Measurements from ENCODE around the gene NUMA1.

The NUMA1 gene

GRCh38 chr11:72080326-72081183 lies at the start of gene NUMA1, which contains the start of gene LRRC51:
Gene NUMA1 (minus strand): TSS chr11:72080542. CDS start chr11:72035943, 44,599 bp downstream.
Gene LRRC51 (plus strand): TSS chr11:72080850. CDS start chr11:72089084, 8,234 bp downstream.
- TF ChIP-seq CTCF (conservative IDR thresholded peaks at IDR 0.05) (no peak), ZFX (IDR thresholded peaks at IDR 0.05) (peak; percentile 42; the same call in 1 of the 2 replicates)
- H3K27ac ChIP-seq, result peak within 1 kb of the TSS; percentile 81

- no peak overlapping the region for H3K27ac ChIP-seq
- no peak for TF ChIP-seq ZFX (IDR thresholded peaks at IDR 0.05)
- TF ChIP-seq CTCF (conservative IDR thresholded peaks at IDR 0.05), result no peak
Measured at GRCh38 chr11:72129381-72129780, 49.0 kb upstream of the NUMA1 start.

- TF ChIP-seq ZFX (IDR thresholded peaks at IDR 0.05) (no peak), CTCF (conservative IDR thresholded peaks at IDR 0.05) (no peak)
- H3K27ac ChIP-seq, result no peak overlapping the region
Measured at GRCh38 chr11:72127923-72128322, 47.6 kb upstream of the NUMA1 start.

GRCh38 chr11:72125956-72126355 lies 45.6 kb upstream of the NUMA1 start:
- TF ChIP-seq ZFX (IDR thresholded peaks at IDR 0.05) (no peak), CTCF (conservative IDR thresholded peaks at IDR 0.05) (no peak)

GRCh38 chr11:72124046-72124445 lies 43.7 kb upstream of the NUMA1 start:
- no peak overlapping the region for H3K27ac ChIP-seq
- TF ChIP-seq ZFX (IDR thresholded peaks at IDR 0.05), result no peak

More at GRCh38 chr11:72125956-72126355, 45.6 kb upstream of the NUMA1 start:
- H3K27ac ChIP-seq, result no peak overlapping the region

- no peak overlapping the region for H3K27ac ChIP-seq
- no peak for TF ChIP-seq CTCF (conservative IDR thresholded peaks at IDR 0.05)
- no peak for TF ChIP-seq ZFX (IDR thresholded peaks at IDR 0.05)
Measured at GRCh38 chr11:72123117-72123653, 42.8 kb upstream of the NUMA1 start.

- TF ChIP-seq CTCF (conservative IDR thresholded peaks at IDR 0.05) (no peak), ZFX (IDR thresholded peaks at IDR 0.05) (no peak)
- H3K27ac ChIP-seq, result no peak overlapping the region
Measured at GRCh38 chr11:72122607-72123006, 42.3 kb upstream of the NUMA1 start.
